ENCODE data around the gene WWOX. TPM values are rescaled to one million over a fixed set of nuclear protein-coding genes. Genes with fewer than 3 reads are reported as not detected.

The WWOX gene
- total RNA-seq, 1 donor from 2014 or later, result 19.1 TPM

DNA sequence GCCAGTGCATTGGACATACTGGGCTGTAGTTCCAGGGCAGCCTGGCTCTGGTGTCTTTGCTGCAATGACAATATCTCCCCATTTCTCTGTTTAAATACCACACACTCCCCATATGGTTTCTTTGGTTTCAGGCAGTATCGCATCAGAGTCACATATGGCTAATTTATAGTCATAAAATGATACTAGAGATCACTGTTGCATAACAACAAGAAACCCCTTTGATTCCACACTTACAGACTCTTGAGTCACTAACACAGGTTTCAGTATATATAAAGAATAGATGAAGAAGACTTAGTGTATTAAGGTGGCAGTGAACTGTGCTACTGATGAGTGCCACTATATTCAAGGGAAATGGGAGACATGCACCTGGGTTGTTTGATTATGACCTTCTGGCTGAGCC, 281.6 kb downstream of the WWOX start:
- DNase-seq (ENCODE audit: extremely low read depth, low read depth, low spot score), result no peak

DNA sequence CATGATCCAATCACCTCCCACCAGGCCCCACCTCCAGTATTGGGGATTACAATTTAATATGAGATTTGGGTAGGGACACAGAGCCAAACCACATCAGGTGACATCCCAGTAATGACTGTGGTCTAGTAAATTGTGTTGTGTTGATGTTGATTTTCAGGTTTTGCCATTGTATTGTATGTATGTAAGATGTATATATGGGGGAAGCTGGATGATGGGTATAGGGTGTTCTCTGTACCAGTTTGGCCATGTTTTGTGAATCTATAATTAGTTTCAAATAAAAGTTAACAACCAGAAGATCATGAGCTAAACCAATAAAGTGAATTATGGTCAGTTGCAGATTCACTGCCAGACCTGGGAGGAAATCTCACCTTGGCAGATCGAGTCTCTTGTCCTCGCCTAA, 283.7 kb downstream of the WWOX start:
- DNase-seq (ENCODE audit: extremely low read depth, low read depth, low spot score), result no peak

DNA sequence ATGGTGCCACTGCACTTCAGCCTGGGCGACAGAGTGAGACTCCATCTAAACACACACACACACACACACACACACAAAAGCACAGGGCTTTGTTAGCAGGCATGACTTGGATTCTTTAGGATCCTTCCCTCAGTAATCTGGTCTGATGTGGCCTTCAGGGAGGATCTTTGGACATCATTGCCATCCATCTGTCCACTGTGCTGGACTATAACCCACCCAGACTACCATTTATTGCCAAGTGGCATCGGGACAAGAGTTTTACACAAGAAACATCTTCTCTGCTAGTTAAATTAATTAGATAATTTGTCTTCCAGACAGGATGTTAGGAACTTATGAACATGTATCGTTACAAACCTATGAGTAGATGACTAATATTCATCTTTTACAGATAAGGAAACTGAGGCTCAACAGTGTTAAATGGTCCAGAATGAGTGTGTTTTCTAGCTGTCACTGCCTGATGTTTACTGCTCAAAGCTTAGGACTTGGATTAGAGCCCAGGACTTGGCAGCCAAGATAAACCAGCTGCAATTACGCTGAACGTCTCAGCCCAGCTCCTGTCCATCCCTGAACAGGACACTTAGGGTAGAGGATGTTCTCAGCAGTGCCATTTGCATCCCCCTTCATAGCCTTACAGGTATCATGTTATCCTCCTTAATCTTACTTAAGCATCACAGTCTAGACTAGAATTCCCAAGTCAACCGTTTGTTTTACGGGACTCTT, 285.8 kb downstream of the WWOX start:
- DNase-seq (ENCODE audit: extremely low read depth, low read depth, low spot score), result no peak

DNA sequence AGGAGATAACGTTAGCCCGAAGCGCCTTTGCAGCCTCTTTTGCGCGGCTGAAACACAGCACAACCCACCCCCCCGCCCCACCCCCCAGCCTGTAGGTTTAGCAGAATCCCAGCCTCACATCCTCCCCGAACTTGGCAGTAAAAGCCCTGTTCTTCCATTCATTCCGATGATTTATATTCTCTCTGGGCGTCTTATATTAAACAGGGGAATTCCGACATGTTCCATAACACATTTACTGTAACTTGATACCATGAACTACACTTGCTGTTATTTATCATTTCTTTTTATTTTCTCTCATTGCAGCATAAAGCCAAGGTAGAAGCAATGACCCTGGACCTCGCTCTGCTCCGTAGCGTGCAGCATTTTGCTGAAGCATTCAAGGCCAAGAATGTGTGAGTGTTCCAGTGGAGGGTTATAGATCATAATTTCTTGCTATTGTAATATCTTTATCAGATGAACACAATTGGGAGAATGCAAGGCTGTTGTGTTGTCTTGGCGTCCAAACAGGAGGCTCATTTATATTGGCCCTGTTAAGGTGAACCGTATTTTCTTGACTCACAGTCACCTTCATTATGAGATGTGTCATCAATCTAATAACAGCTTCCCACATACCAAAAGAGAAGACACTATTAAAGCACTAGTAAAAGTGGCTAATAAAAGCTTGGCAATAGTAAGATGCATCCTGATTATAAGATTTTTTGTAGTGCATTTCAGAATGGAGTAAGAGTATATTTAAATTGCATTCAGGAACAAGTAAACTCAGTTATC, 287.3 kb downstream of the WWOX start:
- DNase-seq (ENCODE audit: extremely low read depth, low read depth, low spot score), result no peak

DNA sequence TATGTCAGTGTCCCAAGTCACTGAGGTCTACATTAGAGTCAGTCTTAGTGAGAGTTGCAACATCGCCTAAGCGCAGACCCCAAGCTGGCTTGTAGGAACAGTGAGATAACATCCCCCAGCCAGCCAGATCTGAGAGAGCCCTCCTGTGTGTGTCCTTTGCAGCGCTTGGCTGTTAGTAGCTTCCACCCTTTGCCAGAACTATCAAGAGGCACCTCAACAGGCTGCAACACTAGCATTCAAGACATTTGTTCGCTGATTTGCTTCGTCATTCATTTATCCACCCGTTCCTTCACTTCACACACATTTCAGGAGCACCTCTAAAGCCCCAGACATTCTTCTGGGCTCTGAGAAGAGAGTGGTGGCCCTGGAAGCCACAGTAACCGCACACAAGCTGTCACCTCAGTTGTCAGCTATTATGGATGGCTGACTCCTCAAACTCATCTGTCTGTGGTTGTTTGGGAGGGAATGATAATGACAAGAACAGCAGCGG, 289.6 kb downstream of the WWOX start:
- DNase-seq (ENCODE audit: extremely low read depth, low read depth, low spot score), result no peak

DNA sequence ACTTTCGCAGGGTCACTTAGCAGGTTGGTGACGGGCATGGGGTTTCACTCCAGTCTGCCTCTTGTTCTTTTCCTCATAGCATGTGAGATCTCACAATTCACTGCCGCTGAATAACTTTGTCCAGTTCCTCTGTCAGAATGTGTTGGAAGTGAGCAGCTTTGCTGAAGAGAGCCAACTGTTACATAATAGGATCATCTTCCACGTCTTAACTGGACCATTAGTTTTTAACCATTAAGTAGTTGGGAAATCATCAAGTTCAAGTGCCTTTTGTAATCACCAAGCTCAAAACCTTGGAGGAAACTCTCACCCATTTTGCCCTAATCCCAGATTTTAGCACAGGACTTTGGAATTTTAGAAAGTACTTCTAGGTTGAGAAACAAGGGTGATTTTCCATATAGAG, 290.6 kb downstream of the WWOX start:
- no peak for DNase-seq (ENCODE audit: extremely low read depth, low read depth, low spot score)

DNA sequence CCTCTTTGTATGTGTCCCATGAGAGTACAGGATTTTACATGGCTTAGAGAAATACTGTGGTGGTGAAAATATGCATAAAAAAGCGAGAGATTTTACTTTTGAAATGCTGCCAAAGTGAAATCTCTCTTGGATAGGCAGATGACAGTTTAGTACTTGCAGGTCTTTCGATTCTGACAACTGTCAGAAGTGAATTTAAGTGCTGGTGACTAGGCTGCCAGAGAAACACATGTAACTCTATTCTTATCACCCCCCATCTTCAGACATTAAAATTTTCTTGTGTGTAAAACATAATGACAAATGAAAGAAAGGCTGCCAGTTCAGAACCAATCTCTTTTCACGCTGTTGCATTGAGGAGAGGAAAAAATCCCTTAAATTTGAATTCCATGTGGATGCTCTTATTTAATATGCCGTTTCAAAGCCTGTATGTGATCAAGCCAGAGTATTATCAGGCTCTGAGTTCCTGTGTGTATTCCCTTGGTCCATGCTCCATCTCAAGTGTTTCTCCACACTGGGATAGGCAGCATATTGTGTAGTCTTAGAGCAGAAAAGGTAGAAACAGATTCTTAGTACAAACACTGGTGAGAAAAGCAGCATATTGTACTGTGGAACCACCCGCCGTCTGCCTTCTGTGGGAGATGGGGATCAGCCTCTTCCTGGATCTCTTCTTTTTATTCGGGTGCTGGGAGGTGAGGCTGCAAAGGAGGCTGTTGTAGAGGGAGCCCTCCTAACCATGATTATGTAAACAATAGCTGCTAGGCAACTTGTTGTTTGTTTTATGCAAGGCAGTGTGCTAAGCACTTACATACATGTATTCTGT, 291.3 kb downstream of the WWOX start:
- DNase-seq (ENCODE audit: extremely low read depth, low read depth, low spot score), result no peak

DNA sequence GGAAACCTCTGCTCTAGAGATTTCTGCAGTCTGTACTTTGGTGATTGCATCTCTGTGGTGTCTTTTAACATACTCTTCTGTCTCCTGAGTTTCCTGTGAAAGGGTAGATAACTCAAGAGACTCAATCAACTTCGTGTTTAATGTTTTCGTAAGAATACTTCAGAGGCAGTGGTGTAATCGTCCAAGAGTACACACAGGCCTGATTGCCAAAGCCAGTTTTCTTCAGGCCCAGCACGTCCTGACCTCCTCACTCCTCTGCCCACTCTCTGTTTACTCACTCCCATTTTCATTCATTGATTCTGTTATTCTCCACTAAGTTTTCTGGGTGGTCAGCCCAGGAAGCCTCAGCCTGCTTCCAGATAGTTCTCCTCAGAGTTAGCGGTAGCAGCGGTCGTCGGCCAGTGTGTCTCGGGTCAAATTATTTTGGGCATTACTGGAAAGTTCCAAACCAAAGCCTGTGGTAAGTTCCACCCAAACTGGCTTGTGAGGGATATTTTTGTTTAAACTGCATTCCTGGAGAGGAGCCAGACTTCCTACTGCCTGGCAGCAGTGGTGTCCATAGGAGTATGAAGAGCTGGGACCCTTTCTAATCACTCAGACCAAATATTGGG, 293.2 kb downstream of the WWOX start:
- DNase-seq (ENCODE audit: extremely low read depth, low read depth, low spot score), result no peak

DNA sequence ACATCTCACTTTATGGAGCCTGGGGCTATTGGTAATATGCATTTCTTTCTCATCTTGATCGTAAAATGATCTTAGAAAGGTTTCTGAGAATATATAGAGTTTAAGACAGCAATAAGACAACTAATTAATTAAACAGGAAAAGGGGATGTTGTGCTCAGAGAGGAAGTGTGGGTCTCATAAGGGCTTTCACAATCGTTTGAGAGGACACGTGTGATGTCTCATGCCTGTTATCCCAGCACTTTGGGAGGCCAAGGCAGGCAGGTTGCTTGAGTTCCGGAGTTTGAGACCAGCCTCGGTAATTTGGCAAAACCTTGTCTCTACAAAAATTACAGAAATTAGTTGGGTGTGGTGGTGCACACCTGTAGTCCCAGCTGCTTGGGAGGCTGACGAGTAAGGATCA, 295.6 kb downstream of the WWOX start:
- no peak for DNase-seq (ENCODE audit: extremely low read depth, low read depth, low spot score)

DNA sequence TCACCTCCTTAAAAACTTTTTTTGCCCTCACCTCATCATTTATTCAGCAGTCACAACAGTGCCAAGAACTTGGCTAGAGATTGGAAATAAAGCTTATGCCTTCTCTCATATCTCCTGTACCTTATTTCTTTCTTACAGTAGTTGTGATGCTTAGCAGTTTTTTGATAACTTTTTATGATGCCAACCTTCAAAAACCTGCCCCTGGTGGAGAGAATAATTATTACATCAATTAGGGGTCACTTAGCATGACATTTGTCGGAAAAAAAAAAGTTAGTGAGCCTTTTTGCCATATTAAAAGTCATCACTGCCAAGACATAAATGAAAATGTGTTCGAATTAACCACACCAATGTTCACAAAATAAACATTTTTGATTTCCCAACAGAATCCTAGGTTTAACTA, 296.6 kb downstream of the WWOX start:
- DNase-seq (ENCODE audit: extremely low read depth, low read depth, low spot score), result no peak

DNA sequence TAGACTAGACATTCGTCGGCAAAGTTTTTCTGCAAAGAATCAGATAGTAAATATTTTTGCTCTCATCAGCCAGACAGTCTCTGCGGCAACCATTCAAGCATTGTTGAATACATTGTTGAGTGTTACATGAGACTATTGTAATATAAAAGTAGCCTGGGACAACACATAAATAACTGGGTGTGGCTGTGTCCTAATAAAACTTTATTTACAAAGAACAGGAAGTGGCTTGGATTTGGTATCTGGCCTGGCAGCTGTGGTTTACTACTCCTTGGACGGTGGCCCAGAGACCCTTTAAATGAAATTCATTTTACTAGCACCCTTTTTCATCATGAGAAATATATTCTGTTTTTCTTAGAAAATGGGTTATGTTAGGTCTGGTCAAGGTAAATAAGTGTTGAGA, 297.2 kb downstream of the WWOX start:
- no peak for DNase-seq (ENCODE audit: extremely low read depth, low read depth, low spot score)

DNA sequence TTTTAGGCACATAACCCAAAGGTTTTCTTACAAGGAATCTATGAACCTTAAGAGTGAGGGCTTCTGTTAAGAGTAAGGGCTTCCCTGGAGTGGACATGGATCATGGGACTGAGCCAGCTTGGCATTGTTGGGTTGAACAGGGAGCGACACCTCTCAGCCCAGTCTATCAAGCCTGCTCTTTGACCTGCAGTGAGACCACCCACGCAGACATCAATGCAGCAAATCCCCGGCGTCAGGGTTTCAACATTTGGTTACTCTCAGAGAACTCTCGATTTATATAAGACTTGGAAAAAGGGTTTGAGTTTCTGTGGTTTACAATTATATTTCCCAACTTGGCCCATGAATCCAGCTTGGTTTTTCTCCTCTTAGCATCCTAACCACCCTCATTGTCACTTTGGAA, 299.9 kb downstream of the WWOX start:
- DNase-seq (ENCODE audit: extremely low read depth, low read depth, low spot score), result no peak

DNA sequence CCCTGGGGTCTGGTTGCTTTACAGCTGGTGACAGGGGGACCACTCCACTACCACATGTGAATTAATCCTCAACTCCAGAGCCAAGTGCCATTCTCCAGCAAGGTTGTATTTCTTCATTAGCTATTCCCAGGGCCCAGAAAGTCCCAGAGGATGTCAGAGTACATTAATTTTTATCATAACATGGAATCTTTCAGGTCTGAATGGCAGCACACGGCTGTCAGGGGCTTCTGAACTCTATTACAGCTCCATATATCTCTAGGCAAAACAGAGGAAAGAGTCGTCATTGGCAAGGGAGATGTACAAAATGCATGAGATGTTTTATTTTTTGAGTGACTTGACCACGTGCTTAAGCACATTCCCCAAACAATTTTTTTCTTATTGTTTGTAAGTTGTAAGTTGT, 303.4 kb downstream of the WWOX start:
- DNase-seq (ENCODE audit: extremely low read depth, low read depth, low spot score), result no peak

DNA sequence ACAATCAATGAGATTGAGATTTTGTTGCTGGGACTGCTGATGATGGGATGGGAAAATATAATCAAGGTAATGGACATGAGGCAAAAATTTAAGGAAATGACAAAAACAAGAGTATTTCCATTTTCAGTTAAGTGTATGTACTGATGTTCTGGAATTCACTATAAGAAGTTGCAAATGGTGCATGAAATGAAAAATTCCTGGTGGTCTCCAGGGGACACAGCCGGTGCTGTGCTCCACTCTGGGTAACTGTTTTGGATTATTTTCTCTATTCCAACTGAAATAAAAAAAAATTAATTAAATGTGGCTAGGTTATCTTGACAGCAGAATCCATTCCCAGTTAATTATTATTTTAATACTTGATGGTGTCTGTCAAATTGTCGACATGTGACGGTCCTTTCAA, 305.6 kb downstream of the WWOX start:
- no peak for DNase-seq (ENCODE audit: extremely low read depth, low read depth, low spot score)

DNA sequence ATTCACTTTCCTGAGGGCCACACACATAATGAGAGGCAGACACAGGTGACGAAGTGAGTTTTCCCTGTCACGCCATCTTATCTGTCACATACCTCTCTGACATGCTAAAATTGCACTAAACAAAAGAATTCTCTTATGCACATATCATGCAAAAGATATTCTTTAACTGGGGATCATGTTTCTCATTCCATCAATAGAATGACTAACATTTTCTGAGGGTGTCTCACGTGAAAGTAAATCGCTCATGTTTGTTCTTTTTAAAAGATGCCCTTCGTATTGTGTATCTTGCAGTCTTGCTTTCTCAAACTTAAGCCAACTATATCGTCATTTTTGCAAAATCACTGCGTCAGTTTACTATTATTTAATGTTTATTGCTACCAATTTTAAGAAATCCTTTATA, 306.4 kb downstream of the WWOX start:
- DNase-seq (ENCODE audit: extremely low read depth, low read depth, low spot score), result no peak

DNA sequence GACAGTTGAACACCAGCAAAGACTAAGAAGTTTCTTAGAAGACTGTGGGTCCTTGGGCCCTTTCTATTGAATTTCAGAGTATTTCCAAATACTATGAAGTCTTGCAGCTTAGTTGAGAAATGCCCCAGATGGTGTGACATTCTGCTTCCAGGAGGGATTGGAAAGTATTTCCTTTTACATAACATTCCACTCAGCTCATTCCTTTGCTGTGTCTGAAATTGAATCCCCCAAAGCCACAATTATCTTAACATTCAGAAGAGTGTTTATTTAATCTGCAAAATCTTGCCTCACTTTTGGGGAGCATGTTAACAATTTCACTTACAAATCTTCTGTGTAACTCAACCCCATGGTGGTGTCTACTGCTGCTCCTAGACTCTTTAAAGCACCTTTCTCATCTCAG, 307.7 kb downstream of the WWOX start:
- DNase-seq (ENCODE audit: extremely low read depth, low read depth, low spot score), result no peak

DNA sequence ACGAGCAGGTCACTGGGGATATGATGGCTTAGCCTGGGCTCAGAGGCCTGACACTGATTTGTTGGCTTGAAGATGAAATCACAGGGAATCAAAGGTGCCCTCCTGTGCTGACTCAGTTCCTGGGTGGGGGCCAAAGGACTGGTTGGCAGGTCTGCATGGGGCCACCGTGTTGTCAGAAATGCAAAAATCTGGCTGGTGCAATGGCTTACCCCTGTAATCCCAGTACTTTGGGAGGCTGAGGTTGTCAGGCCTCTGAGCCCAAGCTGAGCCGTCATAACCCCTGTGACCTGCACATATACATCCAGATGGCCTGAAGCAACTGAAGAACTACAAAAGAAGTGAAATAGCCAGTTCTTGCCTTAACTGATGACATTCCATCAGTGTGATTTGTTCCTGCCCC, 314.2 kb downstream of the WWOX start:
- no peak for DNase-seq (ENCODE audit: extremely low read depth, low read depth, low spot score)

DNA sequence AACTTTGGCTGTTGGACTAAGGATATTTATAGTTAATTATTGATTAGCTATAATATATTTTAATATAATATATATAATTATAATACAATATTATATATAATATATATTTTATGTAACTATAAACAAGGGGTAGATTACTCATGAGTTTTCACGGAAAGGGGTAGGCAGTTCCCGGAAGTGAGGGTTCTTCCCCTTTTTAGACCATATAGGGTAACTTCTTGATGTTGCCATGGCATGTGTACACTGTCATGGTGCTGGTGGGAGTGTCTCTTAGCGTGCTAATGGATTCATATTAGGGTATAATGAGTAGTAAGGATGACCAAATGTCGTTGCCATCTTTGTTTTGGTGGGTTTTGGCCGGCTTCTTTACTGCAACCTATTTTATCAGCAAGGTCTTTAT, 315.6 kb downstream of the WWOX start:
- no peak for DNase-seq (ENCODE audit: extremely low read depth, low read depth, low spot score)

DNA sequence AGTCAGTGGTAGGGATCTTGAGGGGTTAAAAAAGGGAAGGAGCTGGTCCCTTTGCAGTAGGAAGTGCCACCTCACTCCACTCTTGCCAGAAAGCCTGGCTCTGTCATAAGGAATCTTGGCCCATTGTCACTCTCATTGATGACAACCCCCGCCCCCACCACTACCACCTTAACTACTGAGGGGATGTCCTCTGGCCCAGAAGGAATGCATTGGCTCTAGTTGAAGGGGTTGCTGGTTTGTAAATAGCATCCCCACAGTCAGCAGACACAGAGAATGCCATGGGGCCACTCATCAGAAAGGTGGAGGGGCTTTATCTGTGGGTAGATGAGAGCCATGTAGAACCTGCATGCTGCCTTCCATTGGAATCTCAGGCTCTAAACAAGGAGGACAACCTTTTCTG, 316.2 kb downstream of the WWOX start:
- DNase-seq (ENCODE audit: extremely low read depth, low read depth, low spot score), result no peak

DNA sequence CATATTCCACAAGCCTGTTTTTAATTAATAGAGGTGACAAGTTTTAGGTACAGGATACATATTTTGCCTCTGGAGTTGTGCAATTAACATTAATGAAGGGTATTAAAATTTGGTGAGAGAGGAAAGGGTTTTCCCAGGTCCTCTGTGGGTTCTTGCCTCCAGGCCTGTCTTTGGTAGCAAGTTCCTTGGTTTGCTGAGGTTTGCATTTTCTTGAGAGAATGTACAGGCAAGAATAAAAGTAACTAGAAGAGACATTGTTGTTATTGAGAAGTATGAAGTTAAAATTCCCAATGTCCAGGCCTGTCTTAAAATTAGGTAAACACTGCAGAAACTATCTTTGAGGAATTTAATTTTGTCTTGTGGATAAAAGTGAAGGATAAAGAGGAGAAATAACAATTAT, 316.9 kb downstream of the WWOX start:
- DNase-seq (ENCODE audit: extremely low read depth, low read depth, low spot score), result no peak

DNA sequence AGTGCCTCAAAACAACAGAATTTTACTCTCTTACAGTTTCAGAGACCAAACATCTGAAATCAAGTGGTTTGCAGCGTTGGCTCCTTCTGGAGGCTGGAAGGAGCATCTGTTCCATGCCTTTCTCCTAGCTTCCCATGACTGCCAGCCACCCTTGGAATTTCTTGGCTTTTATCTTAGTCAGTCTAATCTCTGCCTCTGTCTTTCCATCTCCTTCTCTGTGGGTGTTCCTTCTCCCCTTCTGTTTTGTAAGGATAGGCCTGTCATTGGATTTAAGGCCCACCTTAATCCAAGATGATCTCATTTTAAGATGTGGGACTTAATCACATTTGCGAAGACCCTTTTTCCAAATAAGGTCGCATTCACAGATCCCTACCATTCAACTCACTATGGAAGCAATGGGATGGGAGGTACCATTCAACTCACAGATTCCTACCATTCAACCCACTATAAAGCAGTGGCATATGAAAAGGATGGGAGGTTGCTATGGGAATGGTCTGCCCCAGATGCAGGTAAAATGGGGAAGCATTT, 321.8 kb downstream of the WWOX start:
- DNase-seq (ENCODE audit: extremely low read depth, low read depth, low spot score), result no peak
